AG04450 (cell line): Measurements from ENCODE around the gene B3GNT7. TPM values are rescaled to one million over a fixed set of nuclear protein-coding genes. Genes with fewer than 3 reads are reported as not detected.

Experiments
- CTCF ChIA-PET: fragments of 300-600, 350-600 bp; formaldehyde crosslinking; extraction: SDS; loops from one replicate; lab custom pipeline; 2022; ENCODE audit warnings: antibody characterized with exemption, inconsistent platforms; lab: Charles Lee
- POLR2A ChIA-PET: fragments of 350-600 bp; formaldehyde crosslinking; extraction: SDS; loops from one replicate; lab custom pipeline; 2021; ENCODE audit warnings: antibody characterized with exemption, inconsistent platforms; lab: Yijun Ruan, JAX
- DNase-seq: peaks from one replicate; pipeline ENCODE4 v3.0.0-alpha.2; 2011; ENCODE audit warnings: low read depth, low spot score
- H3K27ac ChIP-seq: one replicate; pipeline ENCODE4 v1.5.1; 2012; ENCODE audit warnings: low read depth, low read length, control low read depth
- H3K27me3 ChIP-seq: one replicate; pipeline ENCODE4 v1.6.0; 2012; ENCODE audit warnings: low read length; ENCODE audit not compliant: control insufficient read depth, insufficient read depth
- H3K4me3 ChIP-seq: 2 replicates; pipeline ENCODE4 v1.5.1; 2011; ENCODE audit warnings: mild to moderate bottlenecking, low read depth, low read length, control low read depth
- H3K9me3 ChIP-seq: 2 replicates; pipeline ENCODE4 v1.5.1; 2012; ENCODE audit warnings: low read length; ENCODE audit not compliant: control insufficient read depth, insufficient read depth
- CTCF ChIP-seq: IDR thresholded peaks from 2 replicates; pipeline ENCODE4 v1.5.1; 2011; ENCODE audit warnings: low read depth, low read length, control low read depth, inconsistent platforms
- polyA plus RNA-seq: library from polyadenylated mRNA; depleted of rRNA; stranded (reverse); fragments of >200 nt; gene quantifications from 2 replicates; pipeline ENCODE4 v1.2.3, GENCODE V29; 2011

The B3GNT7 gene
- polyA plus RNA-seq, 1 experiment: 0.06 TPM

DNA sequence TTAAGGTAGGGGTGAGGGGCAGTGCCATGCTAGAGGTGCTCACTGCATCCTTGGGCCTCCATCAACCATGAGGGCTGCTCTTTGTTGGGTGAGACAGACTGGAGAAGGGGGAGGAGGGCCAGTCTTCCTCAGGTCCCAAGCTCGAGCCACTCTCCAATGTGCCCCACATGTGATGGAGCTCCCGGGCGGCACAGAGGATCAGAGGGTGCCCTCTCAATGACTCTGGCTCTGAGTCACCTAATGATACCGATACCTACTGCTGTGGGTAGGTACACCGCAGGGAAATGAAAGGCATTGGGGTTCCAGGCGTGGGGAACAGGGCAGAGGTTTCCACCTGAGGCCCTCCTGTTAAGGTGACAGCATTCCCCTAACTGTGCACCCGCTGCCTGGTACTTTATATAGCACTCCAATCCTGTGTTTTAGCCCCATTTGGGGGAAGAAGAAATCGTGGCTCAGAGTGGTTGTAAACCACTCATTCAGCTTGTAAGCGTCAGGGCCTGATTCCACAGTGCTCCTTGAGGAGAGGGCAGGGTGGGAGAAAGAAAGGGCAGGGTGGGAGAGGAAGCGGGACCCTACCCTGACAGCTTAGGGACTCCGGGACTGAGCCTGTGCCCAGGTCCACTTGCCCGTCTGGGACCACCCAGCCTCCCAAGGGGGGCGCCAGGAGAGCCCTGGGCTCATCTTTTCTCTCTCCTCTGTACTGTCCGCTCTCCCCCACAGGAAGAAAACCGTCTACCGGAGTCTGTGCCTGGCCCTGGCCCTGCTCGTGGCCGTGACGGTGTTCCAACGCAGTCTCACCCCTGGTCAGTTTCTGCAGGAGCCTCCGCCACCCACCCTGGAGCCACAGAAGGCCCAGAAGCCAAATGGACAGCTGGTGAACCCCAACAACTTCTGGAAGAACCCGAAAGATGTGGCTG, 1.8 kb downstream of the B3GNT7 start:
- Histone ChIP-seq H3K27me3 (peaks cover 33% of the 10 kb centered on the region), H3K4me3 (no peak overlapping the region), H3K9me3 (peaks cover 4% of the 10 kb centered on the region; the same call in 1 of the 2 replicates), H3K27ac (no peak overlapping the region)
- ChIA-PET POLR2A (interaction anchor here (0.5 kb wide), 1 partner anchor 23 kb away, joined by 7 read pairs; no protein-coding TSS in a partner anchor), CTCF (interaction anchor here (0.6 to 1.7 kb wide), 4 partner anchors 9 to 100 kb away, joined by 3 to 10 read pairs (median 4); no protein-coding TSS in a partner anchor)
- TF ChIP-seq CTCF: no peak
- no peak for DNase-seq

GRCh38 chr2:231397928-231398294, 2.4 kb downstream of the B3GNT7 start:
- CTCF ChIA-PET: interaction anchor here (1.0 to 1.7 kb wide), 2 partner anchors 9 to 101 kb away, joined by 4 to 10 read pairs; no protein-coding TSS in a partner anchor
- POLR2A ChIA-PET: no interaction called here

GRCh38 chr2:231398585-231398984, 3.1 kb downstream of the B3GNT7 start:
- no peak for TF ChIP-seq CTCF
- Histone ChIP-seq H3K27me3 (peaks cover 31% of the 10 kb centered on the region), H3K4me3 (no peak overlapping the region), H3K27ac (no peak overlapping the region), H3K9me3 (peaks cover 4% of the 10 kb centered on the region; the same call in 1 of the 2 replicates)
- DNase-seq: no peak
- CTCF ChIA-PET: interaction anchor here (1.2 kb wide), 1 partner anchor 14 kb away, joined by 4 read pairs; no protein-coding TSS in a partner anchor
- POLR2A ChIA-PET: no interaction called here

More at GRCh38 chr2:231397928-231398294, 2.4 kb downstream of the B3GNT7 start:
- Histone ChIP-seq H3K9me3 (peaks cover 4% of the 10 kb centered on the region; the same call in 1 of the 2 replicates), H3K27me3 (peaks cover 33% of the 10 kb centered on the region), H3K4me3 (no peak overlapping the region), H3K27ac (no peak overlapping the region)
- no peak for TF ChIP-seq CTCF
- no peak for DNase-seq

GRCh38 chr2:231399046-231399852, 3.7 kb downstream of the B3GNT7 start:
- Histone ChIP-seq H3K27ac (no peak overlapping the region), H3K27me3 (peaks cover 25% of the 10 kb centered on the region), H3K9me3 (peaks cover 4% of the 10 kb centered on the region; the same call in 1 of the 2 replicates), H3K4me3 (no peak overlapping the region)
- no peak for TF ChIP-seq CTCF
- no peak for DNase-seq
- ChIA-PET CTCF (interaction anchor here (1.2 to 1.7 kb wide), 3 partner anchors 14 to 172 kb away, joined by 4 to 16 read pairs (median 10); no protein-coding TSS in a partner anchor), POLR2A (no interaction called here)
